HepG2 (cell line): ENCODE data around the gene ZER1. TPM values are rescaled to one million over a fixed set of nuclear protein-coding genes. Genes with fewer than 3 reads are reported as not detected.

ENCODE experiments used
- AKNA ChIP-seq: sonication (generic); formaldehyde crosslinking; IDR thresholded peaks from 2 replicates; pipeline ENCODE4 v1.4.0; 2020; ENCODE audit warnings: missing genetic modification reagents, borderline replicate concordance
- CBX5 ChIP-seq: sonication (generic); formaldehyde crosslinking; IDR thresholded peaks from 2 replicates; pipeline ENCODE4 v1.4.0; 2020; ENCODE audit warnings: missing genetic modification reagents, borderline replicate concordance
- CHCHD3 ChIP-seq: sonication (generic); formaldehyde crosslinking; IDR thresholded peaks from 2 replicates; pipeline ENCODE4 v1.8.0; 2022; ENCODE audit warnings: mild to moderate bottlenecking, missing genetic modification reagents, moderate library complexity
- CTCF ChIP-seq: sonication (generic); formaldehyde crosslinking; IDR thresholded peaks from 2 replicates; pipeline ENCODE4 v1.5.0; 2020; ENCODE audit warnings: mild to moderate bottlenecking, missing genetic modification reagents, moderate library complexity
- EEA1 ChIP-seq: sonication (generic); formaldehyde crosslinking; IDR thresholded peaks from 2 replicates; pipeline ENCODE4 v1.5.1; 2020; ENCODE audit warnings: mild to moderate bottlenecking, missing genetic modification reagents, borderline replicate concordance
- EHMT2 ChIP-seq: fragments of 200-600 bp; sonication (generic); IDR thresholded peaks from 2 replicates; pipeline ENCODE4 v1.7.0; 2017; ENCODE audit warnings: antibody characterized with exemption, low read depth, low read length, borderline replicate concordance
- FOXC1 ChIP-seq: sonication (generic); formaldehyde crosslinking; IDR thresholded peaks from 2 replicates; pipeline ENCODE4 v1.8.0; 2022; ENCODE audit warnings: mild to moderate bottlenecking, missing genetic modification reagents, borderline replicate concordance
- IKZF4 ChIP-seq: sonication (generic); formaldehyde crosslinking; IDR thresholded peaks from 2 replicates; pipeline ENCODE4 v1.5.1; 2020; ENCODE audit warnings: borderline replicate concordance, mild to moderate bottlenecking, low read depth, missing genetic modification reagents; ENCODE audit errors: not compliant biosample characterization
- KAT8 ChIP-seq: IDR thresholded peaks from 2 replicates; pipeline ENCODE4 v1.6.1; 2016; ENCODE audit warnings: missing genetic modification reagents, missing compliant biosample characterization
- KDM3A ChIP-seq: IDR thresholded peaks from 2 replicates; pipeline ENCODE4 v1.6.1; 2018; ENCODE audit warnings: low read depth, missing compliant biosample characterization
- MAF1 ChIP-seq: sonication (generic); formaldehyde crosslinking; IDR thresholded peaks from 2 replicates; pipeline ENCODE4 v1.5.0; 2020; ENCODE audit warnings: missing genetic modification reagents, borderline replicate concordance
- MEF2D ChIP-seq: sonication (generic); formaldehyde crosslinking; IDR thresholded peaks from 2 replicates; pipeline ENCODE4 v1.5.1; 2020; ENCODE audit warnings: mild to moderate bottlenecking, missing genetic modification reagents
- NPAS2 ChIP-seq: sonication (generic); formaldehyde crosslinking; IDR thresholded peaks from 2 replicates; pipeline ENCODE4 v1.8.0; 2022; ENCODE audit warnings: mild to moderate bottlenecking, missing genetic modification reagents, borderline replicate concordance
- RCOR2 ChIP-seq: IDR thresholded peaks from 2 replicates; pipeline ENCODE4 v1.6.1; 2016; ENCODE audit warnings: missing biosample characterization, missing genetic modification reagents
- ZBTB33 ChIP-seq: sonication (generic); formaldehyde crosslinking; IDR thresholded peaks from 2 replicates; pipeline ENCODE4 v1.4.0; 2020; ENCODE audit warnings: missing genetic modification reagents
- ZNF3 ChIP-seq: IDR thresholded peaks from 2 replicates; pipeline ENCODE4 v1.7.0; 2017; ENCODE audit warnings: inconsistent platforms
- ZNF530 ChIP-seq: sonication (generic); formaldehyde crosslinking; IDR thresholded peaks from 2 replicates; pipeline ENCODE4 v1.5.0; 2020; ENCODE audit warnings: low read depth, mild to moderate bottlenecking, missing genetic modification reagents
- ZNF547 ChIP-seq: sonication (generic); formaldehyde crosslinking; IDR thresholded peaks from 2 replicates; pipeline ENCODE4 v1.5.1; 2020; ENCODE audit warnings: mild to moderate bottlenecking, missing genetic modification reagents
- ZNF724P ChIP-seq: sonication (generic); formaldehyde crosslinking; IDR thresholded peaks from 2 replicates; pipeline ENCODE4 v1.8.0; 2022; ENCODE audit warnings: missing genetic modification reagents, borderline replicate concordance
- ZNF761 ChIP-seq: sonication (generic); formaldehyde crosslinking; conservative IDR thresholded peaks from 2 replicates; pipeline ENCODE4 v1.4.0; 2020; ENCODE audit warnings: mild to moderate bottlenecking, missing genetic modification reagents
- ZNF776 ChIP-seq: sonication (generic); formaldehyde crosslinking; IDR thresholded peaks from 2 replicates; pipeline ENCODE4 v1.4.0; 2020; ENCODE audit warnings: mild to moderate bottlenecking, missing genetic modification reagents
- polyA plus RNA-seq, 8 experiments: library from polyadenylated mRNA; depleted of rRNA in 3 of 8; stranded (reverse) in 7 of 8; unstranded in 1 of 8; fragments of >200 nt; fragmentation: Illumina TruSeq in 4 of 8; extraction: Trizol in 4 of 8; gene quantifications; 2 replicates each; pipeline versions ENCODE4 v1.2.1 to v1.2.3, GENCODE V29; 2011 to 2016; ENCODE audit warnings: low read depth in 4 of 8, missing spikeins in 1 of 8, mixed read lengths in 1 of 8; ENCODE audit not compliant: insufficient read depth in 1 of 8
- total RNA-seq, 5 experiments: library from RNA; depleted of rRNA; stranded (reverse); fragments of >200 nt; fragmentation: Illumina TruSeq; extraction: Trizol; gene quantifications; 2 replicates each; pipeline ENCODE4 v1.2.3, GENCODE V29; 2016; ENCODE audit warnings: low read depth in 1 of 5

Gene ZER1
- total and polyA plus RNA-seq, 2 of the 13 experiments (the other 11 are each of a cell fraction or from before 2014, with no cell fraction given), result 7.7 to 40.0 TPM

- TF ChIP-seq AKNA, result no peak
- TF ChIP-seq KDM3A, result no peak; the same call in 1 of the 2 replicates
- TF ChIP-seq EHMT2, result no peak
- TF ChIP-seq KAT8 (CRISPR knock-in tag), result peak; percentile 90
- TF ChIP-seq IKZF4 (CRISPR knock-in tag), result peak; percentile 37
- peak; percentile 51; the same call in 1 of the 2 replicates for TF ChIP-seq ZBTB33 (CRISPR knock-in tag)
- TF ChIP-seq ZNF547 (CRISPR knock-in tag), result peak; percentile 65; the same call in 1 of the 2 replicates
- TF ChIP-seq ZNF776, result no peak
- no peak for TF ChIP-seq ZNF761 (CRISPR knock-in tag)
- TF ChIP-seq ZNF724P (CRISPR knock-in tag), result 0 out of 2 replicates have a peak, but pooled peaks have one; percentile 56
- no peak for TF ChIP-seq FOXC1 (CRISPR knock-in tag)
- peak; percentile 96 for TF ChIP-seq CHCHD3 (CRISPR knock-in tag)
- TF ChIP-seq MEF2D, result 0 out of 2 replicates have a peak, but pooled peaks have one; percentile 10
- TF ChIP-seq MAF1 (CRISPR knock-in tag), result no peak
- TF ChIP-seq EEA1, result peak; percentile 63; the same call in 1 of the 2 replicates
- TF ChIP-seq CBX5 (CRISPR knock-in tag), result peak; percentile 43; the same call in 1 of the 2 replicates
- TF ChIP-seq RCOR2 (CRISPR knock-in tag), result peak; percentile 99
- no peak for TF ChIP-seq ZNF530 (CRISPR knock-in tag)
- TF ChIP-seq NPAS2 (CRISPR knock-in tag), result no peak
- 0 out of 2 replicates have a peak, but pooled peaks have one; percentile 52 for TF ChIP-seq ZNF3
- no peak for TF ChIP-seq CTCF (CRISPR knock-in tag)
Observed at GRCh38 chr9:128723866-128724743, 47.6 kb downstream of the ZER1 start, which contains the start of gene ZDHHC12 (continued).
